IgD-negative memory B cell (primary cell): ENCODE results near the gene C3. TPM values are rescaled to one million over a fixed set of nuclear protein-coding genes. Genes with fewer than 3 reads are reported as not detected.

Source experiments
- H3K27ac Mint-ChIP-seq, 3 donors: one replicate each; pipeline ENCODE4 v1.8.0; 2020 to 2022; ENCODE audit warnings: mild to moderate bottlenecking in 3 of 3, mixed read lengths in 3 of 3, moderate library complexity in 1 of 3
- H3K27me3 Mint-ChIP-seq: one replicate; pipeline ENCODE4 v1.8.0; 2021; ENCODE audit warnings: mixed read lengths
- H3K36me3 Mint-ChIP-seq: one replicate; pipeline ENCODE4 v1.8.0; 2020; ENCODE audit warnings: mild to moderate bottlenecking, mixed read lengths
- H3K4me1 Mint-ChIP-seq, 3 donors: one replicate each; pipeline ENCODE4 v1.8.0; 2020 to 2022; ENCODE audit warnings: mixed read lengths in 3 of 3, mild to moderate bottlenecking in 1 of 3
- H3K4me3 Mint-ChIP-seq, 4 donors: one replicate each; pipeline ENCODE4 v1.8.0; 2020 to 2022; ENCODE audit warnings: mild to moderate bottlenecking in 4 of 4, mixed read lengths in 4 of 4, moderate library complexity in 3 of 4
- H3K9me3 Mint-ChIP-seq, 3 donors: one replicate each; pipeline ENCODE4 v1.8.0; 2020 to 2021; ENCODE audit warnings: mixed read lengths in 3 of 3, mild to moderate bottlenecking in 1 of 3
- polyA plus RNA-seq: library from polyadenylated mRNA; unstranded; fragments of 300-500 nt; fragmentation: Illumina TruSeq; gene quantifications from one replicate; pipeline ENCODE4 v1.2.3, GENCODE V29; 2021

The C3 gene
- polyA plus RNA-seq, 1 donor from 2014 or later, result not detected

DNA sequence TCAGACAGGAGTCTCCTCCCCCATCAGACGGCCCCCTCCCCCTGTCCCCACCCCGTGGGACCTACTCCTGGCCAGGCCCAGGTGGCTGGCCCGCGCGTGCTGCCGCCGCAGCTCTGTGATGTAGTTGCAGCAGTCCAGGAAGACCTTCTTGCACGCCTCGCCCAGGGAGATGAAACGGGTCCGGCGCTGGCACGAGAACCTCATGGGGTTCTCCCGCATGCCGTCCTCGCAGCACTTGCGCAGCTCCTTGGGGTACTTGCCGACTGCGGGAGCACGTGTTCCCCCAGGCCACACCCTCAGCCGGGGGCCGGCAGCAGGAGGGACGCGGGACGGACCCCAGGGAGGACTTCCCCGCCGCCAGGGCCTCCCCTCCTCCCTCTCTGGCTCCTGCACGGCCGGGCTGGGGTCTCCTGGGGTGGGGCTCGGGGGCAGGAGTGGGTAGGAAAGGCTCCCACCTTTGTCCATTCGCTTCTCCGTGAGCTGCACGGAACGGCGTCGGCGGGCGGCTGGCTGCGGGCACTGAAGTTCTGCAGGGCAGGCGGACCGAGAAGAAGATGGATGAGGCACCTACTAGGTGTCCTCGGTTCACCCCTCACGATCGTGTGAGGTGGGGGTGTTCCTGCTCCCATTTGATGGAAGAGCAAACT lies 13.3 kb downstream of the C3 start:
- no peaks in the 10 kb centered on the region for H3K36me3 Mint-ChIP-seq
- H3K9me3 Mint-ChIP-seq, result no peaks in the 10 kb centered on the region
- no peak overlapping the region for H3K4me3 Mint-ChIP-seq

DNA sequence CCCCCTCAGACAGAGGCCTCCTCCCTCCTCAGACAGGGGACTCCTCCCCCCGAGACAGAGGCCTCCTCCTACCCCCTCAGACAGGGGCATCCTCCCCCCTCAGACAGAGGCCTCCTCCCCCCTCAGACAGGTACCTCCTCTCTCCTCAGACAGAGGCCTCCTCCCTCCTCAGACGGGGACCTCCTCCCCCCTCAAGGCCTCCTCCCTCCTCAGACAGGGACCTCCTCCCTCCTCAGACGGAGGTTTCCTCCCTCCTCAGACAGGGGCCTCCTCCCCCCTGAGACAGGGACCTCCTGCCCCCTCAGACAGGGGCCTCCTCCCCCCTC lies 13.9 kb downstream of the C3 start:
- Mint-ChIP-seq H3K9me3 (no peaks in the 10 kb centered on the region), H3K4me3 (no peak overlapping the region), H3K36me3 (no peaks in the 10 kb centered on the region), H3K4me1 (peaks cover 0 to 2% (median 2%) of the 10 kb centered on the region in 3 donors), H3K27me3 (peaks cover 24% of the 10 kb centered on the region), H3K27ac (no peak overlapping the region)

More for the DNA sequence above, 13.3 kb downstream of the C3 start:
- H3K27ac Mint-ChIP-seq, result no peak overlapping the region
- H3K27me3 Mint-ChIP-seq, result peaks cover 25% of the 10 kb centered on the region
- peaks cover 0 to 4% (median 2%) of the 10 kb centered on the region in 3 donors for H3K4me1 Mint-ChIP-seq

DNA sequence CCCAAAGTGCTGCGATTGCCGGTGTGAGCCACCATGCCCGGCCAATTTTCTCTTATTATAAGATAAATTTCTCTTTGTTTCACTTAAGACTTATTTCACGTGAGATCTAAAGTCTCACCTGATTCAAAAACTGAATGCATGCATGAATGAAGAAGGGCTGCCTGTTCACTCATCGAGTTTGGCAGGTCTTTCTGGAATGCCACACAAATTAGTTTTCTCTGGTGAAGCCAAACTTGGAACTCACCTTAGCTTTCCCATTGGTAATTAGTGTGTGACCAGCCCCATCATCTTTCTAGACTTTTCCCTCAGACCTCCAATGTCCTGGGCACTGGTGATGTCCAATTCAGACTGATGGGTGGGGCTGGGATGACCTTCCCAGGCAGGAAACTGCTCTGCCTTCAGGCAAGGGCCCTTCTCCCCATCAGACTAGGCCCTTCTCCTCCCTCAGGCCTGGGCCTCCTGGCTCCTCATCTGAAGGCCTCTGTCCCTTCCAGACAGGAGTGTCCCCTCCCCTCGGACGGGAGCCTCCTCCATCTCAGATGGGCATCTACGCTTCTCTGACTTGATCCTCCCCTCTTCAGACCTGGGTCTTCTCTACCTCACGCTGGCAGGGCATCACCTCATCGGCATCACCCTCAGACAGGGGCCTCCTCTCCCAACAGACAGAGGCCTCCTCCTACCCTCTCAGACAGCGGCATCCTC lies 14.4 kb downstream of the C3 start:
- H3K4me3 Mint-ChIP-seq, result no peak overlapping the region
- peaks cover 0 to 1% (median 0%) of the 10 kb centered on the region in 3 donors for H3K4me1 Mint-ChIP-seq
- H3K9me3 Mint-ChIP-seq, result no peaks in the 10 kb centered on the region
- H3K36me3 Mint-ChIP-seq, result no peaks in the 10 kb centered on the region
- H3K27ac Mint-ChIP-seq, result no peak overlapping the region
- H3K27me3 Mint-ChIP-seq, result peaks cover 21% of the 10 kb centered on the region

GRCh38 chr19:6700586-6701316 lies 19.7 kb downstream of the C3 start:
- Mint-ChIP-seq H3K27ac (no peak overlapping the region), H3K27me3 (peaks cover 4% of the 10 kb centered on the region), H3K4me3 (no peak overlapping the region), H3K9me3 (peaks cover 0 to 2% (median 0%) of the 10 kb centered on the region in 3 donors), H3K4me1 (peaks cover 0 to 1% (median 0%) of the 10 kb centered on the region in 3 donors), H3K36me3 (peaks cover 1% of the 10 kb centered on the region)

DNA sequence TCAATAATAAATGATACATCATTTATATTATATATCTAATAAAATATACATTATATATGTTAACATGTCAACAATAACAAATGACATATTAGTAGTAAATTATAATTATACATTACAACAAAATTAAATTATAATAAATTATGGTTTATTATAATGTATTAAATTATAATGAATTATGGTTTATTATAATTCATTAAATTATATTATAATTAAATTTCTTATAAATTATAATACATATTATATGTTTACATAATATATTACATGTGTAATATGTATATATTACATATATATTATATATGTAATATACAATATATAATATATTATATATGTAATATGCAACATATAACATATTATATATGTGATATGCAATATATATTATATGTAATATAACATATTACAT lies 20.5 kb downstream of the C3 start:
- peaks cover 4% of the 10 kb centered on the region for H3K27me3 Mint-ChIP-seq
- H3K36me3 Mint-ChIP-seq, result peaks cover 1% of the 10 kb centered on the region
- peaks cover 0 to 2% (median 0%) of the 10 kb centered on the region in 3 donors for H3K9me3 Mint-ChIP-seq
- no peak overlapping the region for H3K27ac Mint-ChIP-seq
- no peak overlapping the region for H3K4me3 Mint-ChIP-seq
- H3K4me1 Mint-ChIP-seq, result peaks cover 0 to 1% (median 0%) of the 10 kb centered on the region in 3 donors

DNA sequence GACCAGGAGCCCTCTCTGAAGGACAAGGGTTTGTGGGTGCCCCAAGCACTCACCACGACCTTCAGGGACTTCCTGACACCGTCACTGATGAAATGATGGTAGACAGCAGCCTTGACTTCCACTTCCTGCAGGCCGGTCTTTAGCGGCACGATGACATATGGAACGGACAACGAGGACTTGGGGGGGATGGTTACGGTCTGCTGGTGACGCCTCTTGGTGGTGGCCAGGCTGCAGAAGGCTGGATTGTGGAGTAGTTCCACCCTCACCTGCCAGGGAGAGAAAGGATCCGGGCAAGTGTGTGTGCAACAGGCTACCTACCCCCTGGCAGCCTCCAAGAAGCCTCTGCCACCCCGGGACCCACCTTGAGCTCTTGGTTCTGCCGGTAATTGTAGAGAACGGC lies 23.2 kb downstream of the C3 start:
- peaks cover 0 to 2% (median 0%) of the 10 kb centered on the region in 3 donors for H3K9me3 Mint-ChIP-seq
- peaks cover 9% of the 10 kb centered on the region for H3K27me3 Mint-ChIP-seq
- H3K27ac Mint-ChIP-seq, result no peak overlapping the region
- H3K36me3 Mint-ChIP-seq, result peaks cover 1% of the 10 kb centered on the region
- no peak overlapping the region for H3K4me3 Mint-ChIP-seq
- H3K4me1 Mint-ChIP-seq, result peaks cover 0 to 1% (median 0%) of the 10 kb centered on the region in 3 donors

DNA sequence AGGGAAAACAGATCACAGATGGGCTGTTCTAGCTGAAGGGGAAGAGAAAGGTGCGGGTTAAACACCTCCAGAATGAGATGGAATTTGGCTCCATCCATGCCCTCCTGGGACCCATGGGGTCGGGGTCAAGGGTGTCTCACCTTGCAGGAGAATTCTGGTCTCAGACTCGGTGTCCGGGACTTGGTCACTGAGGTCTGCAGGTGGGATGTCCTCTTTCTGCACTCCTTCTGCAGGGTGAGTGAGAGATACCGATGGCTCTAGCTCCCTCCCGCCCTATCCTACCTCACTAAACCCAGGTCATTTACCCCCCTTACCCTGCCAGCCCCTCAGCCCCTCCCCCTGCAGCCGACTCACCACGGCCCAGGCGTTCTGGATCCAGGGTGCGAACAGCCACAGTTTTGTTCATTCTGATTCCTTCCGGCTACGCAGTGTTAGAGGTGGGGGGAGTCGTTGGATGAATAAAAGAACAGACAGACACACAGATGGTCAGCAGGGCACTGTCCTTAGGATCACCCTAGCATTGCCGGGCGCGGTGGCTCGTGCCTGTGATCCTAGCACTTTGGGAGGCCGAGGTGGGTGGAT lies 24.1 kb downstream of the C3 start:
- H3K4me3 Mint-ChIP-seq, result no peak overlapping the region
- peaks cover 0 to 2% (median 0%) of the 10 kb centered on the region in 3 donors for H3K9me3 Mint-ChIP-seq
- H3K36me3 Mint-ChIP-seq, result peaks cover 1% of the 10 kb centered on the region
- H3K27ac Mint-ChIP-seq, result peak overlapping the region in 1 of 3 donors; percentile 67
- H3K4me1 Mint-ChIP-seq, result peaks cover 0 to 1% (median 0%) of the 10 kb centered on the region in 3 donors
- peaks cover 13% of the 10 kb centered on the region for H3K27me3 Mint-ChIP-seq

DNA sequence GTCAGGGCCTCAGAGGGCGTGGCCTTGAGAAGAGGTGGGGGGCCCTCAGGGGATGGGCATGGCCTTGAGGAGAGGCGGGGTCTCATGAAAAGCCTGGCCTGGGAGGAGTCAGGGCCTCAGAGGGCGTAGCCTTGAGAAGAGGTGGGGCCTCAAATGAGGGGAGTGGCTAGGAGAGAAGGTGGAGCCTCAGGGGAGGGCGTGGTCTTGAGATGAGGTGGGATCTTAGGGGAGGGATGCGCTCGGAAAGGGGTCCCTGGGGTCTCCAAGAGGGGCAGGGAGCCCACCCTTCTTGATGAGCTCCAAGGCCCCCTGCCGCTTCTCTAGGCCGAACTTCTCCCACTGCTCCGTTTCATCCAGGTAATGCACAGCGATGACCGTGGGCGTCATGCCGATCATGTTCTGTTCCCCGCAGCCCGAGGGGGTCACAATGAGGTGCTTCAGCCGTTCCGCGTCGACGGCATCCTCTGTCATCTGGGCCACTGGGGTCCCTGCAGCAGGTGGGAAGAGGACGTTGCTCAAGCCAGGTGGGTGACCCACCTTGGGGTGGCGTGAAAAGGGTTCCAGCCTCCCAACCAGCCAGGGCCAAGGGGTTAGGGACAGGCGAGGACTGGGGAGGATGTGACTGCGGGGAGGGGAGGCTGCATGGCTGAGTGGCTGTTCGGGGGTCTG lies 26.2 kb downstream of the C3 start:
- Mint-ChIP-seq H3K4me3 (no peak overlapping the region), H3K27me3 (peaks cover 10% of the 10 kb centered on the region), H3K9me3 (no peaks in the 10 kb centered on the region), H3K27ac (no peak overlapping the region), H3K4me1 (peaks cover 0 to 1% (median 0%) of the 10 kb centered on the region in 3 donors), H3K36me3 (peaks cover 1% of the 10 kb centered on the region)

DNA sequence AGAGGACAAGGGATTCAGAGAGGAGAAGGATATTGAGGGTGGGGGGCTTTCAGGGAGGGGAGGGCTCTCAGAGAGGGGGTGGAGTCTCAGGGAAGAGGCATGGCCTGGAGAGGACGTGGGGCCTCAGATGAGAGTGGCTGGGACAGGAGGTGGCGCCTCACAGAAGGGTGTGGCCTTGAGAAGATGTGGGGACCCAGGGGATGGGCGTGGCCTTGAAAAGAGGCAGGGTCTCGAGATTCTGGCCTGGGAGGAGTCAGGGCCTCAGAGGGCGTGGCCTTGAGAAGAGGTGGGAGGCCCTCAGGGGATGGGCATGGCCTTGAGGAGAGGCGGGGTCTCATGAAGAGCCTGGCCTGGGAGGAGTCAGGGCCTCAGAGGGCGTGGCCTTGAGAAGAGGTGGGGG lies 26.8 kb downstream of the C3 start:
- no peak overlapping the region for H3K4me3 Mint-ChIP-seq
- H3K27ac Mint-ChIP-seq, result no peak overlapping the region
- H3K36me3 Mint-ChIP-seq, result peaks cover 1% of the 10 kb centered on the region
- H3K9me3 Mint-ChIP-seq, result peaks cover 1 to 2% (median 1%) of the 10 kb centered on the region in 3 donors
- H3K27me3 Mint-ChIP-seq, result peaks cover 10% of the 10 kb centered on the region
- H3K4me1 Mint-ChIP-seq, result peaks cover 0 to 1% (median 0%) of the 10 kb centered on the region in 3 donors

- no peak overlapping the region for H3K4me3 Mint-ChIP-seq
- peaks cover 10% of the 10 kb centered on the region for H3K27me3 Mint-ChIP-seq
- H3K4me1 Mint-ChIP-seq, result peaks cover 0 to 1% (median 0%) of the 10 kb centered on the region in 3 donors
- no peaks in the 10 kb centered on the region for H3K36me3 Mint-ChIP-seq
- H3K9me3 Mint-ChIP-seq, result peaks cover 2 to 4% (median 3%) of the 10 kb centered on the region in 3 donors
- no peak overlapping the region for H3K27ac Mint-ChIP-seq
Observed at GRCh38 chr19:6693056-6693471, 27.4 kb downstream of the C3 start.

DNA sequence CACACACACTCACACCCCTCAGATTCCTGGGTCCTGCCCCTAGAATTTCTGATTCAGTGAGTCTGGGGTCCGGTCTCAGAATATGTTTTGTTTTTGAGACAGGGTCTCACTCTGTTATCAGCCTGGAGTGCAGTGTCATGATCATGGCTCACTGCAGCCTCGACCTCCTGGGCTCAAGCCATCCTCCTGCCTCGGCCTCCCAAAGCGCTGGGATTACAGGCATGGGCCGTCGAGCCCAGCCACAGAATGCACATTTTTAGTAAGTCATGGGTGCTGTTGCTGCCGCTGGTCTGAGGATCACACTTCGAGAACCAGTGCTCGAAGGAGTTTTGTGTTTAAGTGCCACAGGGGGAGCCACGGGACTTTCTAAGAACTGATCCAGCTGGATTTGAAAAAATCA lies 28.4 kb downstream of the C3 start:
- Mint-ChIP-seq H3K36me3 (no peaks in the 10 kb centered on the region), H3K27me3 (peaks cover 10% of the 10 kb centered on the region), H3K27ac (peak overlapping the region in 2 of 3 donors; percentile 13 to 57), H3K9me3 (peaks cover 2 to 4% (median 3%) of the 10 kb centered on the region in 3 donors), H3K4me1 (no peaks in the 10 kb centered on the region), H3K4me3 (no peak overlapping the region)

GRCh38 chr19:6691342-6691741 lies 29.1 kb downstream of the C3 start:
- H3K27me3 Mint-ChIP-seq, result peaks cover 10% of the 10 kb centered on the region
- peak overlapping the region in 1 of 3 donors; percentile 43 for H3K27ac Mint-ChIP-seq
- no peaks in the 10 kb centered on the region for H3K4me1 Mint-ChIP-seq
- peaks cover 2 to 4% (median 3%) of the 10 kb centered on the region in 3 donors for H3K9me3 Mint-ChIP-seq
- peak overlapping the region in 1 of 4 donors; percentile 13 for H3K4me3 Mint-ChIP-seq
- no peaks in the 10 kb centered on the region for H3K36me3 Mint-ChIP-seq

- peaks cover 2 to 4% (median 3%) of the 10 kb centered on the region in 3 donors for H3K9me3 Mint-ChIP-seq
- no peaks in the 10 kb centered on the region for H3K4me1 Mint-ChIP-seq
- H3K27ac Mint-ChIP-seq, result no peak overlapping the region
- H3K4me3 Mint-ChIP-seq, result no peak overlapping the region
- H3K36me3 Mint-ChIP-seq, result no peaks in the 10 kb centered on the region
- peaks cover 10% of the 10 kb centered on the region for H3K27me3 Mint-ChIP-seq
Observed at GRCh38 chr19:6690160-6690885, 30.1 kb downstream of the C3 start.

- H3K9me3 Mint-ChIP-seq, result peaks cover 2 to 4% (median 3%) of the 10 kb centered on the region in 3 donors
- no peaks in the 10 kb centered on the region for H3K4me1 Mint-ChIP-seq
- no peak overlapping the region for H3K27ac Mint-ChIP-seq
- peaks cover 2% of the 10 kb centered on the region for H3K27me3 Mint-ChIP-seq
- no peak overlapping the region for H3K4me3 Mint-ChIP-seq
- no peaks in the 10 kb centered on the region for H3K36me3 Mint-ChIP-seq
Observed at GRCh38 chr19:6687114-6687513, 33.3 kb downstream of the C3 start.
